Fibroblast of lung (primary cell): ENCODE data around the gene RCAN1.

Source experiments
- EZH2 ChIP-seq: IDR thresholded peaks from 2 replicates; pipeline ENCODE4 v1.5.1; 2012; ENCODE audit warnings: low read length, control low read depth, mild to moderate bottlenecking; ENCODE audit errors: missing control alignments
- TF ChIP-seq, protein P1 (sequence below), 2 donors: IDR thresholded peaks in 1 of 2; conservative IDR thresholded peaks in 1 of 2; 1 replicate in 1 of 2; 2 replicates in 1 of 2; pipeline ENCODE4 v1.5.1; 2011 to 2012; ENCODE audit warnings: low read length in 2 of 2, control low read depth in 1 of 2, inconsistent platforms in 1 of 2, low read depth in 1 of 2, mild to moderate bottlenecking in 1 of 2

DNA sequence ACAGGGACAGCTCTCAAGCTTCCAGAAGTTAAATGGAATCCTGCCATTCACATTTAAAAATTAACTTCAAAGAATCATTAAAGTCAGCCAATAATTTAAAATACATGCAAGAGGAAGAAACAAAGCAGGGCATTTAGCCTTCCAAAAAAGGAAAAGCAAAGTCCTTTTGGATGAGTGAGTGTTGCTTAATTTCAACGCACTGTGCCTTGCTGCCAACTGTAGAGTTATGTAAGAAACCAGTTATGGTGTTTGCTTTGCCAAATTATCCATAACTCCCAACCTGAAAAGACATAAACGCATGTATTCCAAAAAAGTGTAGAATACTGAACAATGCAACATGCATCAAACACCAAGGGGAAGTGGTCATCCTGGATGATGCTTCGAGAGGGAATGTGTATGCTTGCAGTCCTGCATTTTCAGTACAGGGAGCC lies 86.8 kb downstream of the RCAN1 start:
- TF ChIP-seq, protein P1, sequence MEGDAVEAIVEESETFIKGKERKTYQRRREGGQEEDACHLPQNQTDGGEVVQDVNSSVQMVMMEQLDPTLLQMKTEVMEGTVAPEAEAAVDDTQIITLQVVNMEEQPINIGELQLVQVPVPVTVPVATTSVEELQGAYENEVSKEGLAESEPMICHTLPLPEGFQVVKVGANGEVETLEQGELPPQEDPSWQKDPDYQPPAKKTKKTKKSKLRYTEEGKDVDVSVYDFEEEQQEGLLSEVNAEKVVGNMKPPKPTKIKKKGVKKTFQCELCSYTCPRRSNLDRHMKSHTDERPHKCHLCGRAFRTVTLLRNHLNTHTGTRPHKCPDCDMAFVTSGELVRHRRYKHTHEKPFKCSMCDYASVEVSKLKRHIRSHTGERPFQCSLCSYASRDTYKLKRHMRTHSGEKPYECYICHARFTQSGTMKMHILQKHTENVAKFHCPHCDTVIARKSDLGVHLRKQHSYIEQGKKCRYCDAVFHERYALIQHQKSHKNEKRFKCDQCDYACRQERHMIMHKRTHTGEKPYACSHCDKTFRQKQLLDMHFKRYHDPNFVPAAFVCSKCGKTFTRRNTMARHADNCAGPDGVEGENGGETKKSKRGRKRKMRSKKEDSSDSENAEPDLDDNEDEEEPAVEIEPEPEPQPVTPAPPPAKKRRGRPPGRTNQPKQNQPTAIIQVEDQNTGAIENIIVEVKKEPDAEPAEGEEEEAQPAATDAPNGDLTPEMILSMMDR (conservative IDR thresholded peaks at IDR 0.05 in 1 of 2, IDR thresholded peaks at IDR 0.05 in 1 of 2; ENCODE audit: low read depth in 1 of 2, low read length in 2 of 2), result no peak
- TF ChIP-seq EZH2, result no peak
